HepG2 (cell line): ENCODE measurements around the gene BSG. TPM values are rescaled to one million over a fixed set of nuclear protein-coding genes. Genes with fewer than 3 reads are reported as not detected.
A peak's percentile ranks its signal among the peaks of the same experiment; 100 is the strongest.

ENCODE experiments used
- ATM ChIP-seq: fragments of 450-650 bp; IDR thresholded peaks from 2 replicates; pipeline ENCODE4 v1.7.1; 2017; ENCODE audit warnings: mild to moderate bottlenecking, borderline replicate concordance
- ETV6 ChIP-seq: sonication (generic); formaldehyde crosslinking; conservative IDR thresholded peaks from 2 replicates; pipeline ENCODE4 v1.4.0; 2020; ENCODE audit warnings: missing genetic modification reagents
- GATAD1 ChIP-seq: IDR thresholded peaks from 2 replicates; pipeline ENCODE4 v1.6.1; 2016; ENCODE audit warnings: missing genetic modification reagents, missing compliant biosample characterization
- HNRNPL ChIP-seq: fragments of 200-400 bp; formaldehyde crosslinking; IDR thresholded peaks from 2 replicates; pipeline ENCODE4 v1.6.1; 2017; ENCODE audit warnings: mild to moderate bottlenecking, low read depth, low read length
- JUN ChIP-seq: sonication (generic); formaldehyde crosslinking; IDR thresholded peaks from 2 replicates; pipeline ENCODE4 v1.4.0; 2020; ENCODE audit warnings: mild to moderate bottlenecking, missing genetic modification reagents
- KDM1A ChIP-seq: IDR thresholded peaks from 2 replicates; pipeline ENCODE4 v1.6.1; 2016; ENCODE audit warnings: missing compliant biosample characterization
- NCOA2 ChIP-seq: sonication (generic); formaldehyde crosslinking; IDR thresholded peaks from 2 replicates; pipeline ENCODE4 v1.8.0; 2022; ENCODE audit warnings: inconsistent platforms
- NFRKB ChIP-seq: fragments of 450-650 bp; IDR thresholded peaks from 2 replicates; pipeline ENCODE4 v1.6.1; 2017
- NR2F6 ChIP-seq, 2 experiments: IDR thresholded peaks; 2 replicates each; pipeline ENCODE4 v1.6.1; 2016; ENCODE audit warnings: antibody characterized with exemption in 1 of 2, mild to moderate bottlenecking in 1 of 2
- REST ChIP-seq, 2 experiments: IDR thresholded peaks; 2 replicates each; pipeline ENCODE4 v1.6.1; 2011 to 2012; ENCODE audit warnings: low read length in 2 of 2, borderline replicate concordance in 1 of 2, low read depth in 1 of 2, mild to moderate bottlenecking in 1 of 2, moderate library complexity in 1 of 2
- TBL1XR1 ChIP-seq: fragments of 150-350 bp; IDR thresholded peaks from 2 replicates; pipeline ENCODE4 v1.6.1; 2014; ENCODE audit warnings: borderline replicate concordance, low read length; ENCODE audit not compliant: partially characterized antibody
- THAP7 ChIP-seq: sonication (generic); formaldehyde crosslinking; IDR thresholded peaks from 2 replicates; pipeline ENCODE4 v1.8.1; 2023; ENCODE audit warnings: mild to moderate bottlenecking, missing genetic modification reagents
- UBTF ChIP-seq: sonication (generic); formaldehyde crosslinking; IDR thresholded peaks from 2 replicates; pipeline ENCODE4 v1.4.0; 2020; ENCODE audit warnings: mild to moderate bottlenecking, missing genetic modification reagents
- ZHX1 ChIP-seq: sonication (generic); formaldehyde crosslinking; IDR thresholded peaks from 2 replicates; pipeline ENCODE4 v1.8.1; 2022; ENCODE audit warnings: low read depth, mild to moderate bottlenecking, missing genetic modification reagents
- ZMYM3 ChIP-seq: sonication (generic); formaldehyde crosslinking; IDR thresholded peaks from 2 replicates; pipeline ENCODE4 v1.5.1; 2020; ENCODE audit warnings: mild to moderate bottlenecking, missing genetic modification reagents
- ZNF367 ChIP-seq: sonication (generic); formaldehyde crosslinking; IDR thresholded peaks from 2 replicates; pipeline ENCODE4 v1.4.0; 2020; ENCODE audit warnings: missing genetic modification reagents, borderline replicate concordance
- ZNF441 ChIP-seq: sonication (generic); formaldehyde crosslinking; IDR thresholded peaks from 2 replicates; pipeline ENCODE4 v1.7.0; 2021; ENCODE audit warnings: missing genetic modification reagents, borderline replicate concordance
- ZNF547 ChIP-seq: sonication (generic); formaldehyde crosslinking; IDR thresholded peaks from 2 replicates; pipeline ENCODE4 v1.5.1; 2020; ENCODE audit warnings: mild to moderate bottlenecking, missing genetic modification reagents
- ZNF784 ChIP-seq: sonication (generic); formaldehyde crosslinking; IDR thresholded peaks from 2 replicates; pipeline ENCODE4 v1.5.1; 2020; ENCODE audit warnings: missing genetic modification reagents, mild to moderate bottlenecking, borderline replicate concordance
- polyA plus RNA-seq, 8 experiments: library from polyadenylated mRNA; depleted of rRNA in 3 of 8; stranded (reverse) in 7 of 8; unstranded in 1 of 8; fragments of >200 nt; fragmentation: Illumina TruSeq in 4 of 8; extraction: Trizol in 4 of 8; gene quantifications; 2 replicates each; pipeline versions ENCODE4 v1.2.1 to v1.2.3, GENCODE V29; 2011 to 2016; ENCODE audit warnings: low read depth in 4 of 8, missing spikeins in 1 of 8, mixed read lengths in 1 of 8; ENCODE audit not compliant: insufficient read depth in 1 of 8
- total RNA-seq, 5 experiments: library from RNA; depleted of rRNA; stranded (reverse); fragments of >200 nt; fragmentation: Illumina TruSeq; extraction: Trizol; gene quantifications; 2 replicates each; pipeline ENCODE4 v1.2.3, GENCODE V29; 2016; ENCODE audit warnings: low read depth in 1 of 5

Gene BSG
- total and polyA plus RNA-seq, 2 of the 13 experiments (the other 11 are each of a cell fraction or from before 2014, with no cell fraction given): 309 to 754 TPM

- no peak for TF ChIP-seq REST (IDR thresholded peaks at IDR 0.05; ENCODE audit: borderline replicate concordance in 1 of 2, low read depth in 1 of 2, low read length in 2 of 2)
- no peak for TF ChIP-seq THAP7 (CRISPR knock-in tag)
- no peak for TF ChIP-seq ZNF547 (CRISPR knock-in tag)
- no peak for TF ChIP-seq NR2F6 (IDR thresholded peaks at IDR 0.05)
- TF ChIP-seq NR2F6 (CRISPR knock-in tag; IDR thresholded peaks at IDR 0.05): no peak
- TF ChIP-seq TBL1XR1: no peak
- no peak for TF ChIP-seq NCOA2 (CRISPR knock-in tag)
- no peak for TF ChIP-seq ZHX1 (CRISPR knock-in tag)
- TF ChIP-seq HNRNPL: no peak
- no peak for TF ChIP-seq JUN (CRISPR knock-in tag)
- no peak for TF ChIP-seq ATM
- no peak for TF ChIP-seq NFRKB
- TF ChIP-seq GATAD1 (CRISPR knock-in tag): no peak
- TF ChIP-seq ZNF784 (CRISPR knock-in tag): no peak
- no peak for TF ChIP-seq ZNF441 (CRISPR knock-in tag)
- no peak for TF ChIP-seq ZNF367 (CRISPR knock-in tag)
- no peak for TF ChIP-seq ETV6 (CRISPR knock-in tag)
- no peak for TF ChIP-seq KDM1A (CRISPR knock-in tag)
- TF ChIP-seq ZMYM3 (CRISPR knock-in tag): no peak
- TF ChIP-seq UBTF (CRISPR knock-in tag): 0 out of 2 replicates have a peak, but pooled peaks have one; percentile 14
Observed at GRCh38 chr19:575527-576506, 3.4 kb downstream of the BSG start (continued).
